Astrocyte of the spinal cord (primary cell): ENCODE measurements around the gene RAET1E.
"Not testable (repeated sequence)": the region's sequence is repeated elsewhere in the genome, so short reads cannot be mapped to it uniquely, and the experiment has no call there.

ENCODE experiments used
- DNase-seq: peaks from one replicate; pipeline ENCODE4 v3.0.0; 2011; ENCODE audit warnings: low read depth, low spot score
- H3K4me3 ChIP-seq: 2 replicates; pipeline ENCODE4 v1.5.1; 2011; ENCODE audit warnings: low read depth, mild to moderate bottlenecking, low read length, moderate library complexity
- in situ Hi-C: cut with HindIII; loops from 2 replicates; pipeline ENCODE4 v1.10.0; 2017; ENCODE audit warnings: low sequenced_read_pairs
- TF ChIP-seq, protein P1 (sequence below): IDR thresholded peaks from 2 replicates; pipeline ENCODE4 v1.5.1; 2012; ENCODE audit warnings: low read depth, mild to moderate bottlenecking, low read length, inconsistent platforms

Gene RAET1E

GRCh38 chr6:149867876-149868640, 29.9 kb downstream of the RAET1E start:
- in situ Hi-C loops: no loop called here
- no peak overlapping the region for H3K4me3 ChIP-seq
- no peak for DNase-seq
- TF ChIP-seq, protein P1, sequence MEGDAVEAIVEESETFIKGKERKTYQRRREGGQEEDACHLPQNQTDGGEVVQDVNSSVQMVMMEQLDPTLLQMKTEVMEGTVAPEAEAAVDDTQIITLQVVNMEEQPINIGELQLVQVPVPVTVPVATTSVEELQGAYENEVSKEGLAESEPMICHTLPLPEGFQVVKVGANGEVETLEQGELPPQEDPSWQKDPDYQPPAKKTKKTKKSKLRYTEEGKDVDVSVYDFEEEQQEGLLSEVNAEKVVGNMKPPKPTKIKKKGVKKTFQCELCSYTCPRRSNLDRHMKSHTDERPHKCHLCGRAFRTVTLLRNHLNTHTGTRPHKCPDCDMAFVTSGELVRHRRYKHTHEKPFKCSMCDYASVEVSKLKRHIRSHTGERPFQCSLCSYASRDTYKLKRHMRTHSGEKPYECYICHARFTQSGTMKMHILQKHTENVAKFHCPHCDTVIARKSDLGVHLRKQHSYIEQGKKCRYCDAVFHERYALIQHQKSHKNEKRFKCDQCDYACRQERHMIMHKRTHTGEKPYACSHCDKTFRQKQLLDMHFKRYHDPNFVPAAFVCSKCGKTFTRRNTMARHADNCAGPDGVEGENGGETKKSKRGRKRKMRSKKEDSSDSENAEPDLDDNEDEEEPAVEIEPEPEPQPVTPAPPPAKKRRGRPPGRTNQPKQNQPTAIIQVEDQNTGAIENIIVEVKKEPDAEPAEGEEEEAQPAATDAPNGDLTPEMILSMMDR: no peak

- peak; percentile 79 for DNase-seq
- in situ Hi-C loops: no loop called here
- TF ChIP-seq, protein P1: peak; percentile 73
- peak overlapping the region; percentile 54 for H3K4me3 ChIP-seq
Measured at GRCh38 chr6:149864578-149865535, 33.1 kb downstream of the RAET1E start.

GRCh38 chr6:149863698-149864577, 34.0 kb downstream of the RAET1E start, which contains the start of gene LRP11:
LRP11 (minus strand) TSS chr6:149864359; CDS start chr6:149864020, 339 bp downstream.
- in situ Hi-C loops: no loop called here
- TF ChIP-seq, protein P1: no peak
- H3K4me3 ChIP-seq: peak within 1 kb of the TSS; percentile 54
- peak; percentile 82 for DNase-seq

DNA sequence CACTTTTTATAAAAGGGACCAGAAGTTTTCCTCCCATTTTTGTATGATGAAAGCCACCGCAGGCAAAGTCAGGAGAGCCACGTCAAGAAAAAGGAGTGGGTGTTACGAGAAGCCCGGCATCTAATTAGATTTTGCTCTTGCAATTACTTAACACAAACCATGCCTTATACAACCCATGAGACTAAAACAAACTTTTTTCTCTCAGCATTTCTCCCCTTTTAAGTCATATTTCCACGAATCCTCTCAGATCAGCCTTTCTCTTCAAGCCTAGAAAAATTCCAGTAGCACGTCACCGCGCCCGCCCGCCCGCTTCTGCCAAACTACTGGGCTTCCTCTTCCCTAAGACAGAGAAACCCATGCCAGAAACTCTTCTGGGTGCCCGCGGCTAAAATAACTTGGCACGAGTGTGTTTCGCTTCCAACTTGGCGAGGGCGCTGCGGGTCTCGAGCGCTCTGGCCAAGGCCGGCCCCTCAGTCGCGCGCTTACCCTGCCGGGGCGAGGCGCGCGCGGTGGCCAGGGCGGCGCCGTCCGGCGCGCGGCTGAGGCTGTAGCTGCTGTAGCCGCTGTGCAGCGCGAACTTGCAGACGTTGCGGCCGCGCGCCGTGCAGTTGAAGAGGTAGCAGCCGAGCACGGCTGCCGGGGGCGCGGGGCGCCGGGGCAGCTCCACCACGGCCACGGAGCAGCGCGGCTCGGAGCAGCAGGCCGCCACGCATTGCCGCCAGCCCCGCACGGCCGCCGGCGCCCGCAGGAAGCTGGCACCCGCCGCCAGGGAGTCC, 34.8 kb downstream of the RAET1E start:
- TF ChIP-seq, protein P1: no peak
- peak; percentile 76 for DNase-seq
- H3K4me3 ChIP-seq: peak overlapping the region; percentile 54
- in situ Hi-C loops: no loop called here

DNA sequence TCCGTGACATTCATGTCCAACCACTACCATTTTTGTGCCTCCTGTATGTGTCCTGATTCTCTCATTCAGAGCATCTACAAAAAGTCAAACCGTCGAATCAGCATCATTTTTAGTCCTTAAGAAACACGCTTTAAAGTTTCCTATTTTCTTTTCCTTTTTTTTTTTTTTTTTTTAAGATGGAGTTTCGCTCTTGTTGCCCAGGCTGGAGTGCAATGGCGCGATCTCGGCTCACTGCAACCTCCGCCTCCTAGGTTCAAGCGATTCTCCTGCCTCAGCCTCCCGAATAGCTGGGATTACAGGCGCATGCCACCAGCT, 35.5 kb downstream of the RAET1E start:
- DNase-seq, in situ Hi-C loops: not testable (repeated sequence)
- H3K4me3 ChIP-seq: peak overlapping the region; percentile 54

DNA sequence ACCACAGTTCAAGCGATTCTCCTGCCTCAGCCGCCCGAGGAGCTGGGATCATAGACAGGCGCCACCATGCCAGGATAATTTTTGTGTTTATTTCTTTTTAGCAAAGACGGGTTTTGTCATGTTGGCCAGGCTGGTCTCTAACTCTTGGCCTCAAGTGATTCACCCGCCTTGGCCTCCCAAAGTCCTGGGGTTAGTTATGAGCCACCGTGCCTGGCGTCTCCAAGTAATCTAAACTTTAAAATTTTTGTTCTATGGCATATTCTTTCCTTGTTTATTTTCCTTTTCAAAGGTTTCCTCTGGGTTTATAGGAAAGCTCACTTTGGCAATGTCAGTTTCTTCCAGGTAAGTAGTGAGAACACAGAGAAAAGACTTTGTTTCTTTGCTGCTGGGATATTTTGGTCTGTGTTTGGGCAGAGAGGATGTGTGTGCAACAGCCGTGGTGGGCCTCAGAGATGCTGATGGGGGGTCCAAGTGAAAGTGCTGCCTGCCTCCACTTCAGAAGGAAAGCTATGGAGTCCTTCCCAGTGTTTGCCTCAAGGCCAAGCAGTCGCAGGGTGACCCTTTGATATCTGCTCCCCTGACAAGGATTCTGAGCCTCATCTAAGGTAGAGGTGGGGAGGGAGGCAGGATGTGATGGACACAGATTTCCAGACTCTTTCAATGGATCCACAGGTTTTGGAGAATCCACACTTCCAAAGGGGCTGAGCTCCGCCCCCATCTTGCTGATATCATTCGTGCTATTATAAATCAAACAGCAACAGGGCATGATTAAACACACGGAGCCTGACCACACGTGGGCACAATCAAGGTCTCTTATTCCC, 36.1 kb downstream of the RAET1E start:
- peak overlapping the region; percentile 54 for H3K4me3 ChIP-seq
- TF ChIP-seq, protein P1: no peak
- no peak for DNase-seq
- in situ Hi-C loops: no loop called here
